Measurements from ENCODE around the gene PTPRH.

PTPRH gene, protein sequence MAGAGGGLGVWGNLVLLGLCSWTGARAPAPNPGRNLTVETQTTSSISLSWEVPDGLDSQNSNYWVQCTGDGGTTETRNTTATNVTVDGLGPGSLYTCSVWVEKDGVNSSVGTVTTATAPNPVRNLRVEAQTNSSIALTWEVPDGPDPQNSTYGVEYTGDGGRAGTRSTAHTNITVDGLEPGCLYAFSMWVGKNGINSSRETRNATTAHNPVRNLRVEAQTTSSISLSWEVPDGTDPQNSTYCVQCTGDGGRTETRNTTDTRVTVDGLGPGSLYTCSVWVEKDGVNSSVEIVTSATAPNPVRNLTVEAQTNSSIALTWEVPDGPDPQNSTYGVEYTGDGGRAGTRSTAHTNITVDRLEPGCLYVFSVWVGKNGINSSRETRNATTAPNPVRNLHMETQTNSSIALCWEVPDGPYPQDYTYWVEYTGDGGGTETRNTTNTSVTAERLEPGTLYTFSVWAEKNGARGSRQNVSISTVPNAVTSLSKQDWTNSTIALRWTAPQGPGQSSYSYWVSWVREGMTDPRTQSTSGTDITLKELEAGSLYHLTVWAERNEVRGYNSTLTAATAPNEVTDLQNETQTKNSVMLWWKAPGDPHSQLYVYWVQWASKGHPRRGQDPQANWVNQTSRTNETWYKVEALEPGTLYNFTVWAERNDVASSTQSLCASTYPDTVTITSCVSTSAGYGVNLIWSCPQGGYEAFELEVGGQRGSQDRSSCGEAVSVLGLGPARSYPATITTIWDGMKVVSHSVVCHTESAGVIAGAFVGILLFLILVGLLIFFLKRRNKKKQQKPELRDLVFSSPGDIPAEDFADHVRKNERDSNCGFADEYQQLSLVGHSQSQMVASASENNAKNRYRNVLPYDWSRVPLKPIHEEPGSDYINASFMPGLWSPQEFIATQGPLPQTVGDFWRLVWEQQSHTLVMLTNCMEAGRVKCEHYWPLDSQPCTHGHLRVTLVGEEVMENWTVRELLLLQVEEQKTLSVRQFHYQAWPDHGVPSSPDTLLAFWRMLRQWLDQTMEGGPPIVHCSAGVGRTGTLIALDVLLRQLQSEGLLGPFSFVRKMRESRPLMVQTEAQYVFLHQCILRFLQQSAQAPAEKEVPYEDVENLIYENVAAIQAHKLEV

DNA sequence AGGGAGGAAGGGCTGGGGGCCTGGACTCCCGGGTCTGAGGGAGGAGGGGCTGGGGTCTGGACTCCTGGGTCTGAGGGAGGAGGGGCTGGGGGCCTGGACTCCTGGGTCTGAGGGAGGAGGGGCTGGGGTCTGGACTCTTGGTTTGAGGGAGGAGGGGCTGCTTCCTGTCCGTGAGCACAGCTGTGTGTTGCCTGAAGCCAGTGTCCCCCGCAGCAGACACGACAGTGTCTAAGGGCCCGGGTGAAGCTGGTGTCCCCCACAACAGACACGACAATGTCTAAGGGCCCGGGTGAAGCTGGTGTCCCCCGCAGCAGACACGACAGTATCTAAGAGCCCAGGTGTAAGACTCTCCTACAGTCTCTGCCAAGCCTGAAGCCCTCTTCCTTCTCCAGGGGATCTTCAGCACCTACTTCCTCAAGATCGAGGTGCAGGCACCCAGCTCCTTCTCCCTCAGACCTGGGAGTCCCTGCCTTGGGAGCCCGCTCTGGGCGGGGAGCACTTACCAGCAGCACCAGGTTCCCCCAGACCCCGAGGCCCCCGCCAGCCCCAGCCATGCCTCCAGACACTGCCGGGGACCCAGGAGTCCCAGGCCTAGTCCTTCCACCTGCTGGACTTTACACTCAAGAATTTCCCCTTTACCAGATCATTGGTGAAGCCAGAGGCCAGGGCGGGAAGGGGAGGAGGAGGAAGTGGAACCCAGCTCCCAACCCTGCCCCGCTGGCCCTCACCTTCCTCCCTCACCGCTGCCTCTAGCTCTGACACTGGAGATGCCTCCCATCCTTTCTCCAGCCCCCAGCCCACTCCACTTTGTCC, at the start of gene PTPRH:
Gene PTPRH (minus strand): TSS at position 622 of the 813 bp plus-strand sequence. CDS start 68 bp downstream, at position 554.
- FAIRE-seq = no peak

DNA sequence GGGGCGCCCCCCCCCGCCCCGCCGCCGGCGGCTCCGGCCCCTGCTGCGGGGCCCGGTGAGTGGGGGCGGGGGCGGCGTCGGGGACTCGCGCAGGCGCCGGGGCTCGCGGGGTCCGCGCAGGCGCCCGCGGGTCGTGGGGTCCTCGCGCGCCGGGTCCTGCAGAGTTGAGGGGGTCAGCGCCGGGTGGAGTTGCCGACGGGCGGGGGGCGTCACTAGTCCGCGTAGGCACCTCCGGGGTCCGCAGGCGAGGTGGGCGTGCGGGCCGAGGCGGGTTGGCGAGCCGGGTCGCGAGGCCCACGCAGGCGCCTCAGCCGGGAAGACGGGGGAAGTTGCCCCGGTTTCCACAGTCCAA, 49.2 kb upstream of the PTPRH start:
- no peak for FAIRE-seq

DNA sequence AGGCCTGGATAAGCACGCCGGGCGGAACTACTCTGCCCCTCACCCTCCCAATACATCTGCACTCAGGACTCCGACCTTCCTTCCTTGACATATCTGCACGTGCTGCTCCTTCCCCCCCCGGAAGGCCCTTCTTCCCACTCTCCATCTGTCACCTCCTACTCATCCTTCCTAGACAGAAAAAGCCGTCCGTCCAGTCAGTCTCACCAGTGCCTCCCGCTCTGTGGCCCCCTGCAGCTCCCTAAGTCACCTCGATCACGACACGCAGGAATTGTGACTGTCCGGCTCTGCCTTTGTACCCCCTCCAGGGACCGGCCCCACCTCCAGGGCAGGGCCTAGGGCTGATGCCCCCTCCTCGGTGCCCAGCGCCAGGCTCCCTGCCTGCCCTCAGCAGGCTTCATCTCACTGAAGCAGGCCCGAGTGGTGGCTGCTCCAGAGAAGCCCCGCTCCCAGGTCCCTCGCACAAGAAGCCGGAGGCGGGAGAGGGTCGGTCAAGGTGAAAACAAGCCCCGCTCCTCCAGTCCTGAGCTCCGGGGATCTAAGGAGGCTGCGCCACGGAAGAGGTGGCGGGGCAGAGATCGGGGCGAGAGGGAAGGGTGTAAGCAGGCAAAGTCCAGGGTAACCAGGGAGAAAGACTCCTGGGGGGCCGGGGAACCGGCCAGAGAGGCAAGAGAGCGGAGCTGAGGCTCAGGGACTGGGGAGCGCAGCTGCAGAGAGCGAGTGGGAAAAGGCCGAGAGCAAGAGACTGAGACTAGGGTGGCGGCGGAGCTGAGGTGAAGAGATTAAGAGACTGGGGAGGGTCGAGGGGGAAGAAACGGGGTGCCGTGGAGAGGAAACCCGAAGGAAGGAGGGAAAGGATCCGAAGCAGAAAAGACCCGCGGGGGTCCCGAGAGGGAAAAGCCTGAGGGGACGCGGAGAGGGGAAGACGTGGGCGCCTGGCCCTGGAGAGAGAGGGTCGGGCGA, 48.4 kb upstream of the PTPRH start:
- no peak for FAIRE-seq

DNA sequence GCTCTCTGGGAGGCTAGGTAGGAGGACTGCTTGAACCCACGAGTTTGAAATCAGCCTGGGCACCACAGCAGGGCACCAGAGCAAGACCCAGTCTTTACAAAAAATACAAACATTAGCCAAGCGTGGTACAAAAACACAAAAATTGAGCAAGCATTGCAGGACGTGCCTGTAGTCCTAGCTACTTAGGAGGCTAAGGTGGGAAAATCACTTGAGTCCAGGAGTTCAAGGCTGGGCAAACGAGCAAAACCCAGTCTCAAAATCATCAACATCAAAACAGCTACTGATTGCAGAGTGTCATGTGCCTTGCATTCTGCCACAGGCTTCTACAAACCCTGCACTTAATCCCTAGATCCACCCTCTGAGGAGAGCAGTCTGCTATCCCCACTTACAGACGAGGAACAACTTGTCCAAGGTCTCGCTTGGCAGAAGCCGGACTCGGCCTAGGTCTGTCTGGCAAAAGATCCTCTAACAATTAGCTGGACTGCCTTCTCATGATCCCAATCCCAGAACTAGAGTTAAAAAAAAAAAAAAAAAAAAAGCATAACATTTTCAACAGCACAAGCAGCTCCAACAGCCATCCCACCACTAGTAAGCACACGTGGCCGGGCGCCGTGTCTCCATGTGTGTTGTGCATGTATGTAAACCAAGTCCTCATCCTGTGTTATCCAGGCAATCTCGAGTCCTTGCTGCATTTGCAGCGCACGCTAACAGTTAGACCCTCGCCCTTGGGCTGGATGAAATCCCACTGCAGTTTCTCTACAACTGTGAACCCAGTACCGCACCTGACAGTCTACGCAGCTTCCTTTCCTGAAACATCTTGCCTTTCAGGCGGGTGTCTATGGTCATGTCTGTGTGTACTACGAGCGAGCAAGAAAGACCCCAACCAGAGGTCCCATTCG, 47.5 kb upstream of the PTPRH start:
- FAIRE-seq = no peak

GRCh38 chr19:55255618-55256423, 46.5 kb upstream of the PTPRH start:
- no peak for FAIRE-seq

- no peak for FAIRE-seq
These were observed 45.3 kb upstream of the PTPRH start for GRCh38 chr19:55254625-55254977.

- FAIRE-seq = no peak
These were observed 44.7 kb upstream of the PTPRH start for GRCh38 chr19:55253842-55254624.

- FAIRE-seq = no peak
These were observed 43.7 kb upstream of the PTPRH start for GRCh38 chr19:55252760-55253663.

DNA sequence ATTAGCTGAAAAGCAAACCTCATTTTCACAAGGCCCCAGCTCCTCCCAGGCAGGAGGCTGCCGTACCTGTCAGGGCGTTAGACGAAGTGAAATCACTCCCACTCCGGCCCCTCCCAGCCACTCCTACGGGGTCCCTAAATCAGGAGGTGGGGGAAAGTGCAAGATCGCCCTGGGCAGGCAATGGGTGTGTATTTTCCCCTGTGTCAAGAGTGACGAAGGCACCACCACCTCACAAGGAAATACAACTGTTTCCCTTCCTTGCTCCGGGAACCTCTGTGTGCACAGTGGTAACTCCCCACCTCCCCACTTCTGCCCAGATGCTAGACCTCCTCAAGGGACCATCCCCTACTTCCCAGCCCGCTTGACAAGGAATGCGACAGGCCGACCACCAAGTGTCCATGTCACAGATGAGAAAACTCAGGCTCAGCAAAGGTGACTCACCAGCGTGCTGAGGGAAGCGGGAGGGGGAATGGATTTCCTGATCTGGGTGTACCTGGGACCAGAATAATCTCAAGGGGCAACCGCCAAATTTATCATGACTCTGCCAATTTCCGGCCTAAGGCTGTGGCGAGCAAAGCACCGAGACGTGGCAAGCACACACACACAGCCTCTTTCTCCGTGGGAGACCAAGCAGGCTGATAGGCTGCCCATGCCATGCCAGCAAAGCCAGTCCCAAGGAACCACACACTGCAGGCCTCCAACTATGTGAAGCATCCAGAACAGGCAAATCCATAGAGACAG, 42.2 kb upstream of the PTPRH start:
- FAIRE-seq = no peak

DNA sequence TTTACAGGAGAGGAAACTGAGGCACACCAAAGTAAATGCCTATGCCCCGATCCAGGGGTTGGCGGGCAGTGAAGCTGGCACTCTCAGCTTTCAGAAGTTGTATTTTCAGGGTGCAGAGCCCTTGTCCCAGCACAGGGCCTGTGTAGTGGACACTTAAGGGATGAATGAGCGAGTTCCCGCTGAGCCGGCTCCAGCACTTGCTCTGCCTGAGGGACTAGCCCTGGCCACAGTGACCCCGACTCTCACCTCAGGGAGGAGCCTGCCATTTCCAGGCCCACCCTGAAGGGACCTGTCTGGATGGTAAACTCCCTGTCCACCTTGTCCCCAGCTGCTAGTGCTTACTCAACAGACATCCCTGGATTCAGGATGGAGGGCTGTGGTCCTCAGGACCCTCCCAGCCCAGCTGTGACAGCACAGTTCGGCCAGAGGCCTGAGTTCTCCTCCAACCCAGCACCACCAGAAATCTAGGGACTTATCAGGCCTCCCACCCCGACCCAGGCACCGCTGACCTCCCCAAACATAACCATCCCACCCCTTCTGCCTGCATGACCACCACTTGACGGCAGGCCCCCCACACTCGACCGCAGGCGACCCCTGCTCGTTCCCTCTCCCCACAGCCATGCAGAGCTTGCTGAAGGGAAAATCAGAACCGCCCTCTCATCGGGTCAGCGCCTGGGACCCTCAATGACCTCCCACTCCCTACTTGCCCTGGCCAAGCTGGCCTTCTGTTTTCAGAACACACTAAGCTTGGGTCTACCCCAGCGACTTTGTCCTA, 41.1 kb upstream of the PTPRH start:
- no peak for FAIRE-seq

GRCh38 chr19:55249841-55250240, 40.5 kb upstream of the PTPRH start:
- FAIRE-seq = no peak

DNA sequence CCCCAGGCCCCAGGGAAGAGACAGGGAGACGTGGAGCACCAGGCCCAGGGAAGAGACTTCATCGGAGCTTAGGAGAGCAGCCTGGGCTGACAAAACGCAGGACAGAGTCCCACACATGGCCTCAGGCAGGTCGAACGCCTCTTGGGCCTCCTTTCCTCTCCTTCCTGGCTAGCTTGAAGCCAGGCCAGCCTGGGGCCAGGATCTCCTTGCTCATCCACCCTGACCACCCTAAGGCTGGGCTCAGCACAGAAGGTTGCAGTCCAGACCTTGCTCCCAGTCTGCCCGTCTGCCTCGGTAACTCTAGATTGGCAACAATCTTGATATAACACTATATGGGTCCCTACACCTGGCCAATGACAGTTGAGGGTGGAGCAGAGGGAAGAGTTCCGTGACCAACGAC, 39.4 kb upstream of the PTPRH start:
- no peak for FAIRE-seq

DNA sequence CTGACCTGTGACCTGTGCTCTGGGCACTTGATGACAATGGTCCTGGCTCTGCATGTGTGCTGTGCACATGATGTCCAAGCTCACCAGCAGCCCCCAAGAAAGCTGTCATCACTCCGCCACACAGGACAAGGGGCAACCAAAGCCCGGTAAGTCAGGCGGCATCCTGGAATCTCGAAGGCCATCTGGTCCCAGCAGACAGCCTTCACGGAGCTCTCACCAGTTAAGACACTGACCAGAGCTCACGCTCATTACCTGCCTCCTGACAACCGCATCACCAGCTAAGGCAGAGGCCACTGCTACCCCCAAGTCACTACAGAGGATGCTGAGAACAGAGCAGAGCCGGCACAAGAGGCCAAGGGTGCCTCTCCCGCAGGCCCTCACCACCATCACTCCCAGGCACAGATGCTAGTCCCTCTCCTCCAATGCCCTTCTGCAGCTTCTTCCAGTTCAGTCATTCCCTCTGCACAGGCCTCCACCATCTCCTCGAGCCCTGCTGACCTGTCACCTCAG, 38.9 kb upstream of the PTPRH start:
- no peak for FAIRE-seq

DNA sequence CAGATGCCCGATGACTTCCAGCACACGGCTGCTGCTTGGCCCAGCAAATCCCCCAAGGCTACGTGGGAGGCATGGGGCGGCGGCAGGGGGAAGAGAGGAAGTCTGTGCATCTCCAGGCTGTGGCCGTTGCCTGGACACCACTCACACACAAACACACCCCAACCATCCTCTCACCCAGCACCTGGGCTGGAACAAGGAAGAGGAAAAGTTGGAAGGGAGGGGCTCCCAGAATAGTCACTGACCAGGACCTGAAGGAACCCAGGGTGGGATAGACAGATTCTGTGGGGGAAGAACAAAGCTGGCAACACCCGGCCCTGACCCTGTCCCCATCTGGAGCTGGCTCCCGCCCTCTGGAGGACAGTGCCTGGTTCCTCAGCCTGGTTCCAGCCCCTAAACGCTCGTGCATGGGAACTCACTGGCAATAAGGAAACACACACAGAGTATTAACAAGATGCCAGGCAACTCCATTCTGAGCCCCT, 38.4 kb upstream of the PTPRH start:
- no peak for FAIRE-seq

All from TTC549 (cell line).